ENCODE data around the gene EHBP1.
A peak's percentile ranks its signal among the peaks of the same experiment; 100 is the strongest.

Gene EHBP1

DNA sequence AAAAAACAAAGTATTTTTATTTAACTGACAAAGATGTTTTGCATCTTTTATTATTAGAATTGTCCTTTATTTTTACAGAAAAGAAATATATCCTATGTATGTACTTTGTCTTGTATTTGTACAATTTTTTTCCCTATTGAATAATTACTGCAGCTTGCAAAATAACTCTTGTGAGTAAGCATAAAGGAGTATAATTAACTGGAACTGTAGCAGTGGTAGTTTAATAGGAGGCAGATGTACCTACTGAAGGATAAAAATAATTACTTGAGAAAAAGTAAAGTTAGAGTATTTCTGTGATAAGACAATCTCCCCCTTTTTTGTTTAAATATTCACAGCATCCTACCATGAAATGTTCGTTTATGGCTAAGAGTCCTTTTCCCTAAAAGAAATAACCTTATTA is 34.7 kb downstream of the EHBP1 start:
- peaks cover 1% of the 10 kb centered on the region for H3K4me1 ChIP-seq (ENCODE audit: control insufficient read depth, insufficient read depth, low read depth, low read length)
- H3K27me3 ChIP-seq (ENCODE audit: control insufficient read depth in 1 of 2, insufficient read depth in 1 of 2, low read length in 2 of 2) = no peaks in the 10 kb centered on the region
- no peak for DNase-seq
- no peak overlapping the region for H2BK120ac ChIP-seq (ENCODE audit: low read depth, low read length)
- no CpG with 5 or more reads among the region's 1 CpG for WGBS
- no peak overlapping the region for H3K4ac ChIP-seq (ENCODE audit: low read depth in 1 of 2, low read length in 2 of 2)
- H3K9ac ChIP-seq (ENCODE audit: low read length) = peak overlapping the region; percentile 6
- no peak overlapping the region for H3K18ac ChIP-seq (ENCODE audit: low read depth in 1 of 2, low read length in 2 of 2)
- no peak overlapping the region for H3K4me3 ChIP-seq (ENCODE audit: insufficient read depth in 1 of 2, low read depth in 1 of 2, low read length in 2 of 2)
- H4K8ac ChIP-seq (ENCODE audit: low read length) = no peak overlapping the region
- no peak overlapping the region for H3K27ac ChIP-seq (ENCODE audit: low read length, poor library complexity, severe bottlenecking)
- no peak overlapping the region for H3K4me2 ChIP-seq (ENCODE audit: low read length, poor library complexity, severe bottlenecking)
- H2BK5ac ChIP-seq (ENCODE audit: low read depth, low read length, poor library complexity, severe bottlenecking) = no peak overlapping the region
- H2BK12ac ChIP-seq (ENCODE audit: low read length in 2 of 2) = no peak overlapping the region
- no peak overlapping the region for H3K23ac ChIP-seq (ENCODE audit: low read length in 2 of 2)
- H3K14ac ChIP-seq (ENCODE audit: low read length in 2 of 2) = no peak overlapping the region
- no peak overlapping the region for H2AFZ ChIP-seq (ENCODE audit: low read depth, low read length)
- H4K91ac ChIP-seq (ENCODE audit: low read length) = no peak overlapping the region
- no peak overlapping the region for H2BK15ac ChIP-seq (ENCODE audit: low read depth, poor library complexity, severe bottlenecking)
- no peaks in the 10 kb centered on the region for H3K36me3 ChIP-seq (ENCODE audit: control insufficient read depth in 1 of 2, insufficient read depth in 2 of 2, low read depth in 1 of 2, low read length in 2 of 2)
- H2AK5ac ChIP-seq (ENCODE audit: low read length, severe bottlenecking) = no peak overlapping the region
- H3K79me1 ChIP-seq (replicated peaks; ENCODE audit: low read length, poor library complexity, severe bottlenecking) = peaks cover 11% of the 10 kb centered on the region
- no peaks in the 10 kb centered on the region for H3K9me3 ChIP-seq (ENCODE audit: control insufficient read depth, low read length)

DNA sequence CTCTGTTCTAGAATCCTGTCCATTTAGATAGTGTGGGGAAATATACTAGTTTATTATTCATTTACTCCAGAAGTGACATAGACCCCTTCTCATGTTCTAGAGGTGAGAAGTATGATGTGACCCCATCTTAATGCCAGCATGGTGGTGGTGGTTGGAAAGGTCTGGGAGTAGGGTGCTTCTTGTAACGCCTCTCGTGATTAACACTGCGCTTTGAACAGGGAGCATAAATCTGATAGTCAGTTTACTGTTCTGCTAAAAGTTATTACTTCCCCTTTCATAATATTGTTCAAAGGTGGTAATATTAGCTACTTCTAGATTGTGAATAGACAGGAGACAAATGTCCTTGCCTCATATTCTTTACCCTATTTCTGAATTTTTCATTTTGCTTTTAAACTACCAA is 35.6 kb downstream of the EHBP1 start:
- H3K23ac ChIP-seq (ENCODE audit: low read length in 2 of 2) = no peak overlapping the region
- H3K18ac ChIP-seq (ENCODE audit: low read depth in 1 of 2, low read length in 2 of 2) = no peak overlapping the region
- peaks cover 1% of the 10 kb centered on the region for H3K4me1 ChIP-seq (ENCODE audit: control insufficient read depth, insufficient read depth, low read depth, low read length)
- no peaks in the 10 kb centered on the region for H3K27me3 ChIP-seq (ENCODE audit: control insufficient read depth in 1 of 2, insufficient read depth in 1 of 2, low read length in 2 of 2)
- H3K36me3 ChIP-seq (ENCODE audit: control insufficient read depth in 1 of 2, insufficient read depth in 2 of 2, low read depth in 1 of 2, low read length in 2 of 2) = no peaks in the 10 kb centered on the region
- H2AFZ ChIP-seq (ENCODE audit: low read depth, low read length) = no peak overlapping the region
- H4K91ac ChIP-seq (ENCODE audit: low read length) = no peak overlapping the region
- no peak overlapping the region for H2AK5ac ChIP-seq (ENCODE audit: low read length, severe bottlenecking)
- DNase-seq = no peak
- no peak overlapping the region for H2BK120ac ChIP-seq (ENCODE audit: low read depth, low read length)
- no peak overlapping the region for H4K8ac ChIP-seq (ENCODE audit: low read length)
- WGBS = no CpG with 5 or more reads among the region's 3 CpGs
- H3K9me3 ChIP-seq (ENCODE audit: control insufficient read depth, low read length) = no peaks in the 10 kb centered on the region
- H3K79me1 ChIP-seq (replicated peaks; ENCODE audit: low read length, poor library complexity, severe bottlenecking) = peaks cover 11% of the 10 kb centered on the region
- peak overlapping the region; percentile 6 for H3K9ac ChIP-seq (ENCODE audit: low read length)
- no peak overlapping the region for H3K4me2 ChIP-seq (ENCODE audit: low read length, poor library complexity, severe bottlenecking)
- H3K4ac ChIP-seq (ENCODE audit: low read depth in 1 of 2, low read length in 2 of 2) = no peak overlapping the region
- H2BK12ac ChIP-seq (ENCODE audit: low read length in 2 of 2) = no peak overlapping the region
- no peak overlapping the region for H3K27ac ChIP-seq (ENCODE audit: low read length, poor library complexity, severe bottlenecking)
- no peak overlapping the region for H3K4me3 ChIP-seq (ENCODE audit: insufficient read depth in 1 of 2, low read depth in 1 of 2, low read length in 2 of 2)
- no peak overlapping the region for H2BK5ac ChIP-seq (ENCODE audit: low read depth, low read length, poor library complexity, severe bottlenecking)
- H2BK15ac ChIP-seq (ENCODE audit: low read depth, poor library complexity, severe bottlenecking) = no peak overlapping the region
- H3K14ac ChIP-seq (ENCODE audit: low read length in 2 of 2) = no peak overlapping the region

DNA sequence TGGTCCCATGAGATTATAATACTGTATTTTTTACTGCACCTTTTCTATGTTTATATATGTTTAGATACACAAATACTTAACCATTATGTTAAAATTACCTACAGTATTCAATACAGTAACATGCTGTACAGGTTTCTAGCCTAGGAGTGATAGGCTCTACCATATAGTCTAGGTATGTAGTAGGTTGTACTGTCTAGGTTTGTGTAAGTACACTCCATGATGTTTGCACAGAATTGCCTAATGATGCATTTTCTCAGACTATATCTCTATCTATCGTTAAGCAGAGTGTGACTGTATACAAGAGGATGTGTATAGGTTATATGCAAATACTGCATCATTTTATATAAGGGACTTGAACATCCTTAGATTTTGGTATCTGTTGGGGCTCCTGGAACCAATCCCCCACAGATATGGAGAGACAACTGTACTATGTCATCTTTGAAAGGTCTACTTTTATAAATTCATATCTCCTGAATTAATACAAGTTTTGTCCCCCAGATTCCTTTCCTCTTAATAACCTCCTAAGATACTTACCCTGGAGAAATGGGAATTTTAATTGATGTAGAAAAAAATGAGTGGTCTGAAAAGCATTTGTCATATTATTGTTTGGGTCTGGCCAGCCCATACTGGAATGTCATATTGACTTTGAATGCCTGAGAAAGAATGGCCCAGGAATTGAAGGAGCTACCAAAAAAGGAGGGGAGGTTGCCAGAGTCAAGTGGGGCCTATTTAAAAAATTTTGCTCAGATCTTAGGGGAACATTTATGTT is 36.6 kb downstream of the EHBP1 start:
- Histone ChIP-seq H4K91ac (ENCODE audit: low read length) (no peak overlapping the region), H4K8ac (ENCODE audit: low read length) (no peak overlapping the region)
- no CpG with 5 or more reads among the region's 1 CpG for WGBS

DNA sequence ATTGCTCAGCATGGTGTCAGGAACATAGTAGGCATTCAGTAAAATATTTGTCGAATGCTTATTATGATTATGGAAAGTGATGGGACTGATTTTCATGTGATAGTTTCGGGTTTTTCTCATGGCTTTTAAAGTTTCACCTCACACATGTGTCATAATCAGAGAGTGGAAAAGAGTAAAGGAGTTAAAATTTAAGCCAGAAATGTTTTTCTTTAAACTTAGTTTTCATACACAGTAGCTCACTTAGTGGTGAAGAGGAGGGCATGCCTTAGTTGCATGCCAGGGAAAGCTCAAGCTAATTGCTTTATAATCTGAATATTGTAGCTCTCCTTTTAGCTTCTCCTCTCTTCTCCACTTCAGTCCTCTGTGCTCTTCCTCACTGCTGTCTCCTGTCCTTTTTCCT is 38.0 kb downstream of the EHBP1 start:
- H2AK5ac ChIP-seq (ENCODE audit: low read length, severe bottlenecking) = no peak overlapping the region
- H3K4ac ChIP-seq (ENCODE audit: low read depth in 1 of 2, low read length in 2 of 2) = no peak overlapping the region
- H3K27me3 ChIP-seq (ENCODE audit: control insufficient read depth in 1 of 2, insufficient read depth in 1 of 2, low read length in 2 of 2) = no peaks in the 10 kb centered on the region
- no peak overlapping the region for H3K9ac ChIP-seq (ENCODE audit: low read length)
- no peak overlapping the region for H4K8ac ChIP-seq (ENCODE audit: low read length)
- no peak for DNase-seq
- H3K9me3 ChIP-seq (ENCODE audit: control insufficient read depth, low read length) = no peaks in the 10 kb centered on the region
- peaks cover 1% of the 10 kb centered on the region for H3K4me1 ChIP-seq (ENCODE audit: control insufficient read depth, insufficient read depth, low read depth, low read length)
- no peak overlapping the region for H3K4me3 ChIP-seq (ENCODE audit: insufficient read depth in 1 of 2, low read depth in 1 of 2, low read length in 2 of 2)
- H2BK120ac ChIP-seq (ENCODE audit: low read depth, low read length) = no peak overlapping the region
- peaks cover 0 to 11% of the 10 kb centered on the region in 2 experiments for H3K36me3 ChIP-seq (ENCODE audit: control insufficient read depth in 1 of 2, insufficient read depth in 2 of 2, low read depth in 1 of 2, low read length in 2 of 2)
- no peak overlapping the region for H2BK15ac ChIP-seq (ENCODE audit: low read depth, poor library complexity, severe bottlenecking)
- H3K18ac ChIP-seq (ENCODE audit: low read depth in 1 of 2, low read length in 2 of 2) = no peak overlapping the region
- no peak overlapping the region for H2BK12ac ChIP-seq (ENCODE audit: low read length in 2 of 2)
- no peak overlapping the region for H2AFZ ChIP-seq (ENCODE audit: low read depth, low read length)
- no peak overlapping the region for H3K4me2 ChIP-seq (ENCODE audit: low read length, poor library complexity, severe bottlenecking)
- H3K23ac ChIP-seq (ENCODE audit: low read length in 2 of 2) = no peak overlapping the region
- H3K79me1 ChIP-seq (replicated peaks; ENCODE audit: low read length, poor library complexity, severe bottlenecking) = peaks cover 5% of the 10 kb centered on the region
- WGBS = 96% methylated on average over 2 of the region's 2 CpGs
- H3K27ac ChIP-seq (ENCODE audit: low read length, poor library complexity, severe bottlenecking) = peak overlapping the region; percentile 36
- H4K91ac ChIP-seq (ENCODE audit: low read length) = no peak overlapping the region
- no peak overlapping the region for H2BK5ac ChIP-seq (ENCODE audit: low read depth, low read length, poor library complexity, severe bottlenecking)
- H3K14ac ChIP-seq (ENCODE audit: low read length in 2 of 2) = no peak overlapping the region

More for the DNA sequence above, 36.6 kb downstream of the EHBP1 start:
- peaks cover 9% of the 10 kb centered on the region for H3K79me1 ChIP-seq (replicated peaks; ENCODE audit: low read length, poor library complexity, severe bottlenecking)
- no peaks in the 10 kb centered on the region for H3K36me3 ChIP-seq (ENCODE audit: control insufficient read depth in 1 of 2, insufficient read depth in 2 of 2, low read depth in 1 of 2, low read length in 2 of 2)
- H3K27me3 ChIP-seq (ENCODE audit: control insufficient read depth in 1 of 2, insufficient read depth in 1 of 2, low read length in 2 of 2) = no peaks in the 10 kb centered on the region
- no peak overlapping the region for H2BK5ac ChIP-seq (ENCODE audit: low read depth, low read length, poor library complexity, severe bottlenecking)
- H3K4me2 ChIP-seq (ENCODE audit: low read length, poor library complexity, severe bottlenecking) = no peak overlapping the region
- H2BK12ac ChIP-seq (ENCODE audit: low read length in 2 of 2) = no peak overlapping the region
- H2BK15ac ChIP-seq (ENCODE audit: low read depth, poor library complexity, severe bottlenecking) = no peak overlapping the region
- peaks cover 1% of the 10 kb centered on the region for H3K4me1 ChIP-seq (ENCODE audit: control insufficient read depth, insufficient read depth, low read depth, low read length)
- no peak overlapping the region for H2AFZ ChIP-seq (ENCODE audit: low read depth, low read length)
- H3K4ac ChIP-seq (ENCODE audit: low read depth in 1 of 2, low read length in 2 of 2) = no peak overlapping the region
- DNase-seq = no peak
- no peaks in the 10 kb centered on the region for H3K9me3 ChIP-seq (ENCODE audit: control insufficient read depth, low read length)
- H3K27ac ChIP-seq (ENCODE audit: low read length, poor library complexity, severe bottlenecking) = no peak overlapping the region
- H3K9ac ChIP-seq (ENCODE audit: low read length) = no peak overlapping the region
- H3K4me3 ChIP-seq (ENCODE audit: insufficient read depth in 1 of 2, low read depth in 1 of 2, low read length in 2 of 2) = no peak overlapping the region
- H3K23ac ChIP-seq (ENCODE audit: low read length in 2 of 2) = no peak overlapping the region
- no peak overlapping the region for H2BK120ac ChIP-seq (ENCODE audit: low read depth, low read length)
- H3K14ac ChIP-seq (ENCODE audit: low read length in 2 of 2) = no peak overlapping the region
- H3K18ac ChIP-seq (ENCODE audit: low read depth in 1 of 2, low read length in 2 of 2) = no peak overlapping the region
- no peak overlapping the region for H2AK5ac ChIP-seq (ENCODE audit: low read length, severe bottlenecking)
